DOHH2 (cell line): ENCODE data around the gene RIN3.

ENCODE experiments used
- CTCF ChIP-seq: fragments of 200-600 bp; sonication (generic); IDR thresholded peaks from one replicate; pipeline ENCODE4 v1.5.1; 2014; ENCODE audit warnings: antibody characterized with exemption, mild to moderate bottlenecking, low read depth, low read length; ENCODE audit not compliant: poor library complexity, severe bottlenecking
- EZH2phosphoT487 ChIP-seq: fragments of 200-600 bp; sonication (generic); IDR thresholded peaks from 2 replicates; pipeline ENCODE4 v1.6.1; 2017; ENCODE audit warnings: borderline replicate concordance, mild to moderate bottlenecking, antibody characterized with exemption, low read length, moderate library complexity, mixed read lengths

DNA sequence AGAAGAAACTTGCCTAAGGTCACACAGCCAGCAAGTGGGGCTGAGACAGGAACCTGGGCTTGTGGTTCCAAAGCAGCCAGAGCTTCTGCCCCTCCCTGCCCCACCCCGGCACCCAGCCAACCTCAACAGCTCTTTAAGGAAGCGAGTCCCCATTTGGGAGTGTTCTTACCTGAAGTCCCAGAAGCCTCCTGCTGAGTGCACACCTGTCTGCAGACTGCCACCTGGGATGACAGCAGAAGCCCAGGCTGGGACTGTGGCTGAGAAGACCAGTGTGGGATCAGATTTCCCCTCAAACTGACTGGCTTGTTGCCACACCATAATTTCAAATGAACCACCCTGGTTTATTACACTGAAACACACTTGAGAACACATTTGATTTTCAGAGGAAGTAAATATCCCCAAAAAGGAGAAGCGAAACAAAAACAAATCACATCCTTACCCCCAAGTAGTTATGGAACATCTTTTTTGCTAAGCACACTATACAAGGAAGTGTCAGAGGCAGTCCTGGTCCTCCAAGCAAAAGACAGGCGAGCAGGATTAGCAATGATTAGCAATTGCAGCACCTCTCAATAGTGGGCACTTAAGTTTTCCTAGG lies 6.3 kb upstream of the RIN3 start:
- TF ChIP-seq CTCF (no peak), EZH2phosphoT487 (no peak)
